Fibroblast of mammary gland (primary cell): ENCODE results near the gene HDDC3.

Source experiments
- DNase-seq: peaks from one replicate; pipeline ENCODE4 v3.0.0-alpha.2; 2010; ENCODE audit warnings: low read depth
- H3K4me3 ChIP-seq: 2 replicates; pipeline ENCODE4 v1.5.1; 2011; ENCODE audit warnings: low read depth, mild to moderate bottlenecking, low read length, moderate library complexity; ENCODE audit not compliant: control insufficient read depth
- TF ChIP-seq, protein P1 (sequence below): conservative IDR thresholded peaks from 2 replicates; pipeline ENCODE4 v1.5.1; 2011; ENCODE audit warnings: low read depth, low read length, inconsistent platforms; ENCODE audit not compliant: control insufficient read depth, insufficient read depth

The HDDC3 gene

GRCh38 chr15:90947577-90948357 lies 15.4 kb upstream of the HDDC3 start:
- DNase-seq: no peak
- no peak overlapping the region for H3K4me3 ChIP-seq

DNA sequence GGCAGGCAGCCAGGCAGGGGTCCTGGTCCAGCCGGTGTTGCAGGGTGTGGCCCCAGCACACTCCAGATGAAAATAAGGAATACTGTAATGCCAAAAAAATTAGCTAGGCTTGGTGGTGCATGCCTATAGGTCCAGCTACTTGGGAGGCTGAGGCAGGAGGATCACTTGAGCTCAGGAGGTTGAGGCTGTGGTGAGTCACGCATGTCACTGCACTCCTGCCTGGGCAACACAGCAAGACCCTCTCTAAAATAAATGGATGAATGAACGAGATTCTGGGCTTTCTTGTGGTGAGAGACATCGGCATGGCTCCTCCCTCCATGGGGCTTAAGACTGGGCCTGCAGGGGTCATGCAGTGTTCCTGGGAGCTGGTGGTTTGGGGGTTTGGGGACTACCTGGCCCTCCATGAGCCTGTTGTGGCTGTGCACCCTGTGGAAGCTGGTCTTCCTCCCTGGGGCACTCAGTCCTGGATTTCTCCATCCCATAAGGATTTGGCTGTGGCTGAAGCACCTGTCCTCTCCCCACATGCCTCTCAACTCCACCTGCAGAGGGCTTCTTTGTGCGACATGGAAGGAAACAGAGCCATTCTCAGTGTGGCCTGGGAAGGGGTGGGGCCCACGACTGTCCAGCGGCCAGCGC lies 14.7 kb upstream of the HDDC3 start:
- TF ChIP-seq, protein P1, sequence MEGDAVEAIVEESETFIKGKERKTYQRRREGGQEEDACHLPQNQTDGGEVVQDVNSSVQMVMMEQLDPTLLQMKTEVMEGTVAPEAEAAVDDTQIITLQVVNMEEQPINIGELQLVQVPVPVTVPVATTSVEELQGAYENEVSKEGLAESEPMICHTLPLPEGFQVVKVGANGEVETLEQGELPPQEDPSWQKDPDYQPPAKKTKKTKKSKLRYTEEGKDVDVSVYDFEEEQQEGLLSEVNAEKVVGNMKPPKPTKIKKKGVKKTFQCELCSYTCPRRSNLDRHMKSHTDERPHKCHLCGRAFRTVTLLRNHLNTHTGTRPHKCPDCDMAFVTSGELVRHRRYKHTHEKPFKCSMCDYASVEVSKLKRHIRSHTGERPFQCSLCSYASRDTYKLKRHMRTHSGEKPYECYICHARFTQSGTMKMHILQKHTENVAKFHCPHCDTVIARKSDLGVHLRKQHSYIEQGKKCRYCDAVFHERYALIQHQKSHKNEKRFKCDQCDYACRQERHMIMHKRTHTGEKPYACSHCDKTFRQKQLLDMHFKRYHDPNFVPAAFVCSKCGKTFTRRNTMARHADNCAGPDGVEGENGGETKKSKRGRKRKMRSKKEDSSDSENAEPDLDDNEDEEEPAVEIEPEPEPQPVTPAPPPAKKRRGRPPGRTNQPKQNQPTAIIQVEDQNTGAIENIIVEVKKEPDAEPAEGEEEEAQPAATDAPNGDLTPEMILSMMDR: no peak
- DNase-seq: no peak
- H3K4me3 ChIP-seq: no peak overlapping the region

More at GRCh38 chr15:90947577-90948357, 15.4 kb upstream of the HDDC3 start:
- TF ChIP-seq, protein P1: no peak

GRCh38 chr15:90946538-90946937 lies 14.2 kb upstream of the HDDC3 start:
- no peak for DNase-seq
- TF ChIP-seq, protein P1: no peak
- H3K4me3 ChIP-seq: no peak overlapping the region

DNA sequence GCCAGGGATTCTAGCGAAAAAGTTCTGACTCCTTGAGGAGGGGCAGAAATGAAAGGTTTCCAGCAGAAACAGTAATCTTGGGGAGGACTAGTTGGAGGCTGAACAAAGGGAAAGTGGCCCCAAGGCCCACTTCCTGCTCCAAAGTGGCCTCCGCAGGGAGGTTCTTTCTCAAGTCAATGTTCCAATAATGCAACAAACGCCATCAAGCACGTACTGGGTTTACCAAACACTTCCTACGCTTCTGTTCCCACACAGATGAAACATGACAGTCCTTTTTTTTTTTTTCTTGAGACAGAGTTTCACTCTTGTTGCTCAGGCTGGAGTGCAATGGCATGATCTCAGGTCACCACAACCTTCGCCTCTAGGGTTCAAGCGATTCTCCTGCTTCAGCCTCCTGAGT lies 12.7 kb upstream of the HDDC3 start:
- no peak for DNase-seq
- TF ChIP-seq, protein P1: no peak
- no peak overlapping the region for H3K4me3 ChIP-seq

- DNase-seq: no peak
- TF ChIP-seq, protein P1: no peak
- no peak overlapping the region for H3K4me3 ChIP-seq
These were observed 10.2 kb upstream of the HDDC3 start for GRCh38 chr15:90942354-90943120.

DNA sequence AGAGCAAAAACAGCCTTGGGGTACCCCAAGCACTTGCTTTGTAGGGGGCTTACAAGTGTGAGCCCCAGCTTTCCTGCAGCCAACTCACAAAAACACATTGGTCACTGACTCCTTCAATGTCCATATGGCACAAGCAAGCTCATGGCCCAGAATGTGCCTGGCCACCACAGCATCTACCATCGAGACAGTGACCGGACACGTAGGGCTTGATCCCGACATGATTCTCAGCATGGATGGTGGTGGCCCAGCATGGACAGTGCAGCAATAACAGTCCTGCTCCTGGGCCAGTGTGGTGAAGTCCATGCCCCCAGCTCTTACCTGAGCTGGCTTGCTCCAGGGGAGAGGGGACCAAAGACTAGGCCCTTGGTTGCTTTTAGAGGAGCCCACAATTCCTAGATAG lies 8.7 kb upstream of the HDDC3 start:
- no peak overlapping the region for H3K4me3 ChIP-seq
- no peak for DNase-seq
- TF ChIP-seq, protein P1: no peak
